ENCODE results near the gene TNS4.

GRCh38 chr17:40464392-40464855, 37.0 kb downstream of the TNS4 start:
- no peak for TF ChIP-seq POLR2A (IDR thresholded peaks at IDR 0.05; ENCODE audit: low read depth, low read length)
- TF ChIP-seq POLR2AphosphoS5 (IDR thresholded peaks at IDR 0.05; ENCODE audit: low read depth, low read length) = no peak

Data from GM12891 (cell line).